ENCODE data around the gene RSPRY1. TPM values are rescaled to one million over a fixed set of nuclear protein-coding genes. Genes with fewer than 3 reads are reported as not detected.
A peak's percentile ranks its signal among the peaks of the same experiment; 100 is the strongest.

Gene RSPRY1
- polyA plus RNA-seq, 1 of the 3 experiments (the other 2 are of a cell fraction): 16.6 TPM

GRCh38 chr16:57178196-57178595, 7.9 kb upstream of the RSPRY1 start:
- WGBS (ENCODE audit: low lambda C conversion rate): 82% methylated on average over 3 of the region's 3 CpGs

DNA sequence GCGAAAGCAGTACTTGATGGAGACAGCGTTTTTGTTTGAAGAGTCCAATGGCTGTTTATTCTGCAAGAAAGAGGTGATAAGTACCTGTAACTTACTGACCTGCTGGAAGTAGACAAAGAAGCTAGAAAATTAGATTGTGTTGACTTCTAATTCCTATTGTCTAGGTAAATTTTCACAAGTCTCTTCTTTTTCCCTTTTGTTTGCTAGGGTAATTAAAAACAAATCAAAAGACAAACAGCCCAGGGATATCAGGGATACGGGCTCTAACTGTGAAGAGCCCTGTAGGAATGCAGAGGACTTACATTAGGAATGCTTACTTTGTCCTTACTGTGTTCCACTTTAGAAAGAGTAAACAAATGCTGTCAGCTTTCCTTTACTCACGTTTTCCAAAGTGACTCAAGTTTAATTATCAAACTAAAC, 7.3 kb upstream of the RSPRY1 start:
- TF ChIP-seq TAF1 (IDR thresholded peaks at IDR 0.05; ENCODE audit: borderline replicate concordance, low read depth, low read length) (no peak), USF1 (IDR thresholded peaks at IDR 0.05; ENCODE audit: borderline replicate concordance, low read depth) (no peak), JUND (IDR thresholded peaks at IDR 0.05) (no peak), ZBTB33 (IDR thresholded peaks at IDR 0.05; ENCODE audit: borderline replicate concordance, low read depth) (no peak), CHD2 (IDR thresholded peaks at IDR 0.05; ENCODE audit: low read length, partially characterized antibody) (no peak), RAD21 (IDR thresholded peaks at IDR 0.05; ENCODE audit: low read length) (no peak), SMC3 (IDR thresholded peaks at IDR 0.05; ENCODE audit: low read depth, low read length) (no peak), FOSL2 (IDR thresholded peaks at IDR 0.05; ENCODE audit: borderline replicate concordance, low read depth) (no peak), EP300 (IDR thresholded peaks at IDR 0.05; ENCODE audit: borderline replicate concordance in 1 of 2, low read depth in 1 of 2, low read length in 1 of 2) (no peak), RFX5 (IDR thresholded peaks at IDR 0.05; ENCODE audit: low read length) (no peak)
- TF ChIP-seq, protein P1, sequence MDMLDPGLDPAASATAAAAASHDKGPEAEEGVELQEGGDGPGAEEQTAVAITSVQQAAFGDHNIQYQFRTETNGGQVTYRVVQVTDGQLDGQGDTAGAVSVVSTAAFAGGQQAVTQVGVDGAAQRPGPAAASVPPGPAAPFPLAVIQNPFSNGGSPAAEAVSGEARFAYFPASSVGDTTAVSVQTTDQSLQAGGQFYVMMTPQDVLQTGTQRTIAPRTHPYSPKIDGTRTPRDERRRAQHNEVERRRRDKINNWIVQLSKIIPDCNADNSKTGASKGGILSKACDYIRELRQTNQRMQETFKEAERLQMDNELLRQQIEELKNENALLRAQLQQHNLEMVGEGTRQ (IDR thresholded peaks at IDR 0.05; ENCODE audit: borderline replicate concordance, low read depth, low read length): no peak
- no peak overlapping the region for H3K4me3 ChIP-seq (ENCODE audit: low read depth in 2 of 2, low read length in 1 of 2)
- DNase-seq: no peak
- peaks cover 0 to 22% of the 10 kb centered on the region in 2 experiments; a peak in 3 of 4 replicates for H3K4me1 ChIP-seq (ENCODE audit: control insufficient read depth in 1 of 2, insufficient read depth in 2 of 2, low read depth in 1 of 2, low read length in 1 of 2)
- peaks cover 95% of the 10 kb centered on the region for H3K79me2 ChIP-seq (ENCODE audit: insufficient read depth)
- ChIA-PET CTCF (interaction anchor here (1.0 to 2.1 kb wide), 3 partner anchors 8 to 122 kb away, joined by 3 to 7 read pairs (median 3); no protein-coding TSS in a partner anchor), POLR2A (no interaction called here)
- no peaks in the 10 kb centered on the region for H3K27me3 ChIP-seq (ENCODE audit: insufficient read depth)
- peaks cover 6% of the 10 kb centered on the region; the same call in 1 of the 2 replicates for H4K20me1 ChIP-seq (ENCODE audit: insufficient read depth)
- no peaks in the 10 kb centered on the region for H3F3A ChIP-seq (replicated peaks; ENCODE audit: insufficient read depth)
- WGBS (ENCODE audit: low lambda C conversion rate): 79% methylated on average over 4 of the region's 4 CpGs
- peaks cover 3 to 7% of the 10 kb centered on the region in 2 experiments for H3K36me3 ChIP-seq (replicated peaks in 1 of 2; ENCODE audit: control insufficient read depth in 1 of 2, insufficient read depth in 2 of 2, low read length in 1 of 2)
- peak overlapping the region in 1 of 2 experiments; percentile 87; a peak in 2 of 4 replicates for H3K27ac ChIP-seq (ENCODE audit: low read depth in 2 of 2, low read length in 1 of 2)
- H3K4me2 ChIP-seq: no peak overlapping the region
- H3K9ac ChIP-seq: no peak overlapping the region
- no peaks in the 10 kb centered on the region for H3K9me3 ChIP-seq
- H3K9me2 ChIP-seq: no peaks in the 10 kb centered on the region
- H2AFZ ChIP-seq (ENCODE audit: low read depth): no peak overlapping the region

More at GRCh38 chr16:57178196-57178595, 7.9 kb upstream of the RSPRY1 start:
- CTCF ChIA-PET: interaction anchor here (1.0 to 1.3 kb wide), 2 partner anchors 9 to 122 kb away, joined by 3 read pairs; no protein-coding TSS in a partner anchor
- no peaks in the 10 kb centered on the region for H3K9me2 ChIP-seq
- H3K4me3 ChIP-seq (ENCODE audit: low read depth in 2 of 2, low read length in 1 of 2): no peak overlapping the region
- H3K27me3 ChIP-seq (ENCODE audit: insufficient read depth): no peaks in the 10 kb centered on the region
- H3K4me1 ChIP-seq (ENCODE audit: control insufficient read depth in 1 of 2, insufficient read depth in 2 of 2, low read depth in 1 of 2, low read length in 1 of 2): peaks cover 0 to 22% of the 10 kb centered on the region in 2 experiments; a peak in 3 of 4 replicates
- no peak overlapping the region for H2AFZ ChIP-seq (ENCODE audit: low read depth)
- H3K9ac ChIP-seq: no peak overlapping the region
- no peaks in the 10 kb centered on the region for H3K9me3 ChIP-seq
- peaks cover 89% of the 10 kb centered on the region for H3K79me2 ChIP-seq (ENCODE audit: insufficient read depth)
- peak overlapping the region; percentile 2 to 87; a peak in 3 of 4 replicates for H3K27ac ChIP-seq (ENCODE audit: low read depth in 2 of 2, low read length in 1 of 2)
- H3K36me3 ChIP-seq (replicated peaks in 1 of 2; ENCODE audit: control insufficient read depth in 1 of 2, insufficient read depth in 2 of 2, low read length in 1 of 2): peaks cover 3 to 8% of the 10 kb centered on the region in 2 experiments
- H3K4me2 ChIP-seq: no peak overlapping the region
- DNase-seq: no peak
- TF ChIP-seq USF1 (IDR thresholded peaks at IDR 0.05; ENCODE audit: borderline replicate concordance, low read depth) (no peak), YY1 (IDR thresholded peaks at IDR 0.05; ENCODE audit: low read depth) (no peak), RCOR1 (IDR thresholded peaks at IDR 0.05; ENCODE audit: low read length) (no peak)
- TF ChIP-seq, protein P2, sequence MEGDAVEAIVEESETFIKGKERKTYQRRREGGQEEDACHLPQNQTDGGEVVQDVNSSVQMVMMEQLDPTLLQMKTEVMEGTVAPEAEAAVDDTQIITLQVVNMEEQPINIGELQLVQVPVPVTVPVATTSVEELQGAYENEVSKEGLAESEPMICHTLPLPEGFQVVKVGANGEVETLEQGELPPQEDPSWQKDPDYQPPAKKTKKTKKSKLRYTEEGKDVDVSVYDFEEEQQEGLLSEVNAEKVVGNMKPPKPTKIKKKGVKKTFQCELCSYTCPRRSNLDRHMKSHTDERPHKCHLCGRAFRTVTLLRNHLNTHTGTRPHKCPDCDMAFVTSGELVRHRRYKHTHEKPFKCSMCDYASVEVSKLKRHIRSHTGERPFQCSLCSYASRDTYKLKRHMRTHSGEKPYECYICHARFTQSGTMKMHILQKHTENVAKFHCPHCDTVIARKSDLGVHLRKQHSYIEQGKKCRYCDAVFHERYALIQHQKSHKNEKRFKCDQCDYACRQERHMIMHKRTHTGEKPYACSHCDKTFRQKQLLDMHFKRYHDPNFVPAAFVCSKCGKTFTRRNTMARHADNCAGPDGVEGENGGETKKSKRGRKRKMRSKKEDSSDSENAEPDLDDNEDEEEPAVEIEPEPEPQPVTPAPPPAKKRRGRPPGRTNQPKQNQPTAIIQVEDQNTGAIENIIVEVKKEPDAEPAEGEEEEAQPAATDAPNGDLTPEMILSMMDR (IDR thresholded peaks at IDR 0.05): no peak
- POLR2A ChIA-PET: no interaction called here
- peaks cover 6% of the 10 kb centered on the region; the same call in 1 of the 2 replicates for H4K20me1 ChIP-seq (ENCODE audit: insufficient read depth)
- H3F3A ChIP-seq (replicated peaks; ENCODE audit: insufficient read depth): no peaks in the 10 kb centered on the region

Measured in SK-N-SH (cell line).